ENCODE data around the gene SEPHS1. TPM values are rescaled to one million over a fixed set of nuclear protein-coding genes. Genes with fewer than 3 reads are reported as not detected.

Gene SEPHS1
- 68.8 to 74.8 TPM (median 71.0 TPM) in 5 replicates for total RNA-seq (2022; extraction: Qiagen RNA extraction; ENCODE audit: low read depth)

GRCh38 chr10:13348216-13349017 is at the start of gene SEPHS1:
Gene SEPHS1, minus strand, starts transcription at chr10:13348293. Its CDS starts 3,343 bp downstream, at chr10:13344950.

GRCh38 chr10:13299437-13300287 is 48.4 kb downstream of the SEPHS1 start, which contains the start of gene PHYH:
Gene PHYH, minus strand, starts transcription at chr10:13300064. Its CDS starts 22 bp downstream, at chr10:13300042.

Other genes starting within 250 kb of the SEPHS1 start
- 52.8 to 71.7 TPM (median 56.6 TPM) in 5 replicates for gene OPTN, start 248.1 kb downstream of the SEPHS1 start, total RNA-seq (2022; extraction: Qiagen RNA extraction; ENCODE audit: low read depth)
- 25.2 to 29.7 TPM (median 27.1 TPM) in 5 replicates for gene MCM10, start 186.7 kb downstream of the SEPHS1 start, total RNA-seq (2022; extraction: Qiagen RNA extraction; ENCODE audit: low read depth)
- gene UCMA, start 113.9 kb downstream of the SEPHS1 start, total RNA-seq (2022; extraction: Qiagen RNA extraction; ENCODE audit: low read depth) = not detected in 5 replicates
- 30.6 to 33.7 TPM (median 31.0 TPM) in 5 replicates for gene PHYH, start 48.2 kb downstream of the SEPHS1 start, total RNA-seq (2022; extraction: Qiagen RNA extraction; ENCODE audit: low read depth)
- 11.7 to 14.5 TPM (median 13.2 TPM) in 5 replicates for gene BEND7, start 180.7 kb upstream of the SEPHS1 start, total RNA-seq (2022; extraction: Qiagen RNA extraction; ENCODE audit: low read depth)
- gene PRPF18, start 238.7 kb upstream of the SEPHS1 start, total RNA-seq (2022; extraction: Qiagen RNA extraction; ENCODE audit: low read depth) = 19.3 to 23.8 TPM (median 21.5 TPM) in 5 replicates

All from A549 treated with DMSO at 1 μM for 4 hours (cell line).